ENCODE results near the gene PNRC2.

The PNRC2 gene

GRCh38 chr1:24009406-24009805 is 49.8 kb downstream of the PNRC2 start (continued):
- TF ChIP-seq, protein P1, sequence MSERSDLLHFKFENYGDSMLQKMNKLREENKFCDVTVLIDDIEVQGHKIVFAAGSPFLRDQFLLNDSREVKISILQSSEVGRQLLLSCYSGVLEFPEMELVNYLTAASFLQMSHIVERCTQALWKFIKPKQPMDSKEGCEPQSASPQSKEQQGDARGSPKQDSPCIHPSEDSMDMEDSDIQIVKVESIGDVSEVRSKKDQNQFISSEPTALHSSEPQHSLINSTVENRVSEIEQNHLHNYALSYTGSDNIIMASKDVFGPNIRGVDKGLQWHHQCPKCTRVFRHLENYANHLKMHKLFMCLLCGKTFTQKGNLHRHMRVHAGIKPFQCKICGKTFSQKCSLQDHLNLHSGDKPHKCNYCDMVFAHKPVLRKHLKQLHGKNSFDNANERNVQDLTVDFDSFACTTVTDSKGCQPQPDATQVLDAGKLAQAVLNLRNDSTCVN (tag by site-specific recombination; optimal IDR thresholded peaks at IDR 0.05), result no peak
- TF ChIP-seq, protein P2, sequence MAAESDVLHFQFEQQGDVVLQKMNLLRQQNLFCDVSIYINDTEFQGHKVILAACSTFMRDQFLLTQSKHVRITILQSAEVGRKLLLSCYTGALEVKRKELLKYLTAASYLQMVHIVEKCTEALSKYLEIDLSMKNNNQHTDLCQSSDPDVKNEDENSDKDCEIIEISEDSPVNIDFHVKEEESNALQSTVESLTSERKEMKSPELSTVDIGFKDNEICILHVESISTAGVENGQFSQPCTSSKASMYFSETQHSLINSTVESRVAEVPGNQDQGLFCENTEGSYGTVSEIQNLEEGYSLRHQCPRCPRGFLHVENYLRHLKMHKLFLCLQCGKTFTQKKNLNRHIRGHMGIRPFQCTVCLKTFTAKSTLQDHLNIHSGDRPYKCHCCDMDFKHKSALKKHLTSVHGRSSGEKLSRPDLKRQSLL (tag by site-specific recombination; IDR thresholded peaks at IDR 0.05), result no peak
- TF ChIP-seq KLF9 (tag by site-specific recombination; IDR thresholded peaks at IDR 0.05; ENCODE audit: low read depth) (no peak), ZNF175 (tag by site-specific recombination; IDR thresholded peaks at IDR 0.05) (no peak), MEIS1 (CRISPR knock-in tag; IDR thresholded peaks at IDR 0.05; ENCODE audit: borderline replicate concordance) (peak; percentile 92), ZNF658 (tag by site-specific recombination; IDR thresholded peaks at IDR 0.05) (no peak), SP7 (tag by site-specific recombination; IDR thresholded peaks at IDR 0.05) (peak; percentile 81), ZNF148 (tag by site-specific recombination; IDR thresholded peaks at IDR 0.05; ENCODE audit: borderline replicate concordance) (no peak), ZNF174 (tag by site-specific recombination; IDR thresholded peaks at IDR 0.05) (no peak), ZNF114 (tag by site-specific recombination; IDR thresholded peaks at IDR 0.05) (no peak), PRDM1 (tag by site-specific recombination; IDR thresholded peaks at IDR 0.05) (peak; percentile 67), ZNF394 (tag by site-specific recombination; IDR thresholded peaks at IDR 0.05; ENCODE audit: borderline replicate concordance) (no peak), ZNF843 (tag by site-specific recombination; IDR thresholded peaks at IDR 0.05) (no peak), SALL2 (tag by site-specific recombination; IDR thresholded peaks at IDR 0.05; ENCODE audit: borderline replicate concordance) (no peak), ZNF514 (tag by site-specific recombination; IDR thresholded peaks at IDR 0.05) (no peak), KLF8 (tag by site-specific recombination; IDR thresholded peaks at IDR 0.05) (peak; percentile 40; the same call in 1 of the 2 replicates), ZFP3 (tag by site-specific recombination; IDR thresholded peaks at IDR 0.05; ENCODE audit: low read depth) (no peak), ZNF544 (tag by site-specific recombination; IDR thresholded peaks at IDR 0.05) (no peak), KLF1 (tag by site-specific recombination; IDR thresholded peaks at IDR 0.05) (no peak), SP2 (tag by site-specific recombination; IDR thresholded peaks at IDR 0.05) (0 out of 2 replicates have a peak, but pooled peaks have one; percentile 13), ZNF19 (tag by site-specific recombination; IDR thresholded peaks at IDR 0.05; ENCODE audit: low read depth) (no peak), ZFP41 (tag by site-specific recombination; IDR thresholded peaks at IDR 0.05; ENCODE audit: borderline replicate concordance) (no peak), ZNF426 (tag by site-specific recombination; IDR thresholded peaks at IDR 0.05) (no peak), ZNF549 (tag by site-specific recombination; IDR thresholded peaks at IDR 0.05) (no peak), ZNF600 (tag by site-specific recombination; IDR thresholded peaks at IDR 0.05) (peak; percentile 56), ZNF37A (tag by site-specific recombination; IDR thresholded peaks at IDR 0.05) (no peak), ZNF155 (tag by site-specific recombination; IDR thresholded peaks at IDR 0.05) (no peak), KLF16 (tag by site-specific recombination; IDR thresholded peaks at IDR 0.05) (no peak), ZNF776 (tag by site-specific recombination; IDR thresholded peaks at IDR 0.05; ENCODE audit: borderline replicate concordance) (no peak), ZNF335 (tag by site-specific recombination; conservative IDR thresholded peaks at IDR 0.05) (no peak), REPIN1 (tag by site-specific recombination; IDR thresholded peaks at IDR 0.05; ENCODE audit: low read depth) (no peak), ZNF747 (tag by site-specific recombination; IDR thresholded peaks at IDR 0.05) (no peak)
- TF ChIP-seq, protein P3, sequence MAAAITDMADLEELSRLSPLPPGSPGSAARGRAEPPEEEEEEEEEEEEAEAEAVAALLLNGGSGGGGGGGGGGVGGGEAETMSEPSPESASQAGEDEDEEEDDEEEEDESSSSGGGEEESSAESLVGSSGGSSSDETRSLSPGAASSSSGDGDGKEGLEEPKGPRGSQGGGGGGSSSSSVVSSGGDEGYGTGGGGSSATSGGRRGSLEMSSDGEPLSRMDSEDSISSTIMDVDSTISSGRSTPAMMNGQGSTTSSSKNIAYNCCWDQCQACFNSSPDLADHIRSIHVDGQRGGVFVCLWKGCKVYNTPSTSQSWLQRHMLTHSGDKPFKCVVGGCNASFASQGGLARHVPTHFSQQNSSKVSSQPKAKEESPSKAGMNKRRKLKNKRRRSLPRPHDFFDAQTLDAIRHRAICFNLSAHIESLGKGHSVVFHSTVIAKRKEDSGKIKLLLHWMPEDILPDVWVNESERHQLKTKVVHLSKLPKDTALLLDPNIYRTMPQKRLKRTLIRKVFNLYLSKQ (tag by site-specific recombination; IDR thresholded peaks at IDR 0.05; ENCODE audit: borderline replicate concordance), result no peak
- TF ChIP-seq, protein P4, sequence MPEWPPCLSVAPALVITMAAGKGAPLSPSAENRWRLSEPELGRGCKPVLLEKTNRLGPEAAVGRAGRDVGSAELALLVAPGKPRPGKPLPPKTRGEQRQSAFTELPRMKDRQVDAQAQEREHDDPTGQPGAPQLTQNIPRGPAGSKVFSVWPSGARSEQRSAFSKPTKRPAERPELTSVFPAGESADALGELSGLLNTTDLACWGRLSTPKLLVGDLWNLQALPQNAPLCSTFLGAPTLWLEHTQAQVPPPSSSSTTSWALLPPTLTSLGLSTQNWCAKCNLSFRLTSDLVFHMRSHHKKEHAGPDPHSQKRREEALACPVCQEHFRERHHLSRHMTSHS (tag by site-specific recombination; IDR thresholded peaks at IDR 0.05), result no peak
- TF ChIP-seq, protein P5, sequence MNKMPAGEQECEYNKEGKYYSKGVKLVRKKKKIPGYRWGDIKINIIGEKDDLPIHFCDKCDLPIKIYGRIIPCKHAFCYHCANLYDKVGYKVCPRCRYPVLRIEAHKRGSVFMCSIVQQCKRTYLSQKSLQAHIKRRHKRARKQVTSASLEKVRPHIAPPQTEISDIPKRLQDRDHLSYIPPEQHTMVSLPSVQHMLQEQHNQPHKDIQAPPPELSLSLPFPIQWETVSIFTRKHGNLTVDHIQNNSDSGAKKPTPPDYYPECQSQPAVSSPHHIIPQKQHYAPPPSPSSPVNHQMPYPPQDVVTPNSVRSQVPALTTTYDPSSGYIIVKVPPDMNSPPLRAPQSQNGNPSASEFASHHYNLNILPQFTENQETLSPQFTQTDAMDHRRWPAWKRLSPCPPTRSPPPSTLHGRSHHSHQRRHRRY (tag by site-specific recombination; IDR thresholded peaks at IDR 0.05), result no peak
